Activated T-cell treated with anti-CD3 and anti-CD28 coated beads, Interleukin-2, amount 50 U/mL, for 72 hours (primary cell): ENCODE measurements around the gene STXBP4. TPM values are rescaled to one million over a fixed set of nuclear protein-coding genes. Genes with fewer than 3 reads are reported as not detected.

ENCODE experiments used
- ATAC-seq, 2 donors: fragments of 150-1000 bp; cut with Tn5 transposase; replicated peaks in 1 of 2; 2 replicates each; pipeline ENCODE4 v1.10.0; 2021; ENCODE audit warnings: moderate library complexity in 2 of 2, mild to moderate bottlenecking in 1 of 2
- DNase-seq, 2 donors: peaks; one replicate each; pipeline ENCODE4 v3.0.0; 2021 to 2022; ENCODE audit warnings: mixed read lengths in 1 of 2
- H3K27ac Mint-ChIP-seq: one replicate; pipeline ENCODE4 v1.8.0; 2022; ENCODE audit warnings: mild to moderate bottlenecking, moderate library complexity, mixed read lengths
- H3K27me3 Mint-ChIP-seq: one replicate; pipeline ENCODE4 v1.8.0; 2022; ENCODE audit warnings: low read depth, mixed read lengths
- H3K36me3 Mint-ChIP-seq, 2 donors: one replicate each; pipeline ENCODE4 v1.8.0; 2022; ENCODE audit warnings: mixed read lengths in 2 of 2, mild to moderate bottlenecking in 1 of 2; ENCODE audit not compliant: insufficient read depth in 2 of 2
- H3K4me1 Mint-ChIP-seq: one replicate; pipeline ENCODE4 v1.8.0; 2022; ENCODE audit warnings: low read depth, mixed read lengths
- H3K4me3 Mint-ChIP-seq, 2 donors: one replicate each; pipeline ENCODE4 v1.8.0; 2022; ENCODE audit warnings: mild to moderate bottlenecking in 2 of 2, mixed read lengths in 2 of 2, moderate library complexity in 2 of 2
- H3K9me3 Mint-ChIP-seq, 2 donors: one replicate each; pipeline ENCODE4 v1.8.0; 2022; ENCODE audit warnings: mixed read lengths in 2 of 2
- total RNA-seq, 2 donors: library from RNA; stranded (reverse); gene quantifications; one replicate each; pipeline ENCODE4 v1.2.3, GENCODE V29; 2022

Gene STXBP4
- total RNA-seq, 2 donors from 2014 or later = 6.3 to 6.4 TPM

DNA sequence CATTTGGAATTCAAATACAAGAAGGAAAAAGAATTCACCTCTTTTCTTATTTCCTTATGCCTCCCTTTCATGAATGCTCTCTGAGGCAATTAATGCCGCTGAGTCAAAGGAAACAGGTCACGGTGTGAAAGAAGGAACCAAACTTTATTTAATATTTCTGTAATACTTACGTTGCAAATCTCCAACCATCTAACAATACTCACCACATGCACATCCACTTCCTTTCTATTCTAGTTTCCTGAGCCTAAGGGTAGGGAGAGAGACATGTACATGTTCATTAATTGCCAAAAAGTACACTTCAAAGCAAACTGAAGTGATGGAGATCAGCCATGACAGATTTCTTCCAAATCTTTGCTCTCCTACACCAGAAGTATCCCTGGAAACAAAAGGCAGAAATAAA lies 248.3 kb downstream of the STXBP4 start:
- Mint-ChIP-seq H3K27me3 (peaks cover 6% of the 10 kb centered on the region), H3K36me3 (no peaks in the 10 kb centered on the region), H3K4me3 (no peak overlapping the region), H3K27ac (no peak overlapping the region), H3K4me1 (no peaks in the 10 kb centered on the region), H3K9me3 (no peaks in the 10 kb centered on the region)
- ATAC-seq (no peak), DNase-seq (no peak)

DNA sequence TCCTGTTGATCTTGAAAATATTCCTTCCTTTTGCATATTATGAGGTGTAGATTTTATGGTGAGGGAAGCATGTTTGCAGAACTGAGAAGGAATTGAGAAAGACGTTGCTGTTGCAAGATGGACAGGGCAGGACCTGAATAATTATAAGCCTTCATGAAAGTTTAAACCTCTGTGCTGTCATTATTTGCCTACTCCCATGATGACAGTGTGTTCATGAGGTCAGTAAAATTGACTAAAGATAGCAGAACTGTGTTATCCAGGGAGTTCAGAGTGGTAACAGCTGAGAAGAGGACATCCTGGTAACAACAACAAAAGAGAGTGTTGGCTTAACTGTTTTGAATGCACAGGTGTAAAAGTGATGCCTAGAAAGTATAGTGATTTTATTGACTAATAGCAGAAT lies 250.9 kb downstream of the STXBP4 start:
- Mint-ChIP-seq H3K27ac (no peak overlapping the region), H3K27me3 (peaks cover 12% of the 10 kb centered on the region), H3K36me3 (no peaks in the 10 kb centered on the region), H3K9me3 (no peaks in the 10 kb centered on the region), H3K4me1 (no peaks in the 10 kb centered on the region), H3K4me3 (no peak overlapping the region)
- DNase-seq (no peak), ATAC-seq (no peak)

DNA sequence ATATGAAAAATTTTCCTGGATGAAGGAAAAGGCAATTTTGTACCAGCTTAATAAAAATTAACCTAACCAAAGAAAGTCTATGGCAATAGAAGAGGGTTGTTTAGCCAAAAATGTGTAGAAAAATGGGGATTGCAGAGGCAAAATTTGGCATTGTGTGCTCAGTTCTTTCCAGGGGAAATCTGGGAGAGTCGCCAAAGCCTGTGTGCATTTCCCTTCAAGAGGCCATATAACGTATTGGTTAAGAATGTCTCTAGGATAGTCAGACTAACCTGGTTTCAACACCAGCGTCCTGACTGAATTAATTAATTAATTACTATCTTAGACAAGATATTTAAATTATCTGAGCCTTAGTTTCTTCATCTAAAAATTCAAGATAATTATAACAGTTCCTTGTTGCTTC lies 251.4 kb downstream of the STXBP4 start:
- ATAC-seq = no peak
- no peak for DNase-seq
- H3K27me3 Mint-ChIP-seq = peaks cover 13% of the 10 kb centered on the region
- no peaks in the 10 kb centered on the region for H3K9me3 Mint-ChIP-seq
- no peaks in the 10 kb centered on the region for H3K36me3 Mint-ChIP-seq
- no peak overlapping the region for H3K4me3 Mint-ChIP-seq
- no peaks in the 10 kb centered on the region for H3K4me1 Mint-ChIP-seq
- no peak overlapping the region for H3K27ac Mint-ChIP-seq

Other genes with a start within 250 kb of the STXBP4 start
- under 1 TPM; 0.74 to 1.00 TPM for gene TOM1L1, start 67.9 kb upstream of the STXBP4 start, total RNA-seq
- 10 to 100 TPM; 52.1 to 52.7 TPM for gene COX11, start 111 bp upstream of the STXBP4 start, total RNA-seq